NT2/D1 (cell line): ENCODE data around the gene KCND3.

Source experiments
- SUZ12 ChIP-seq: IDR thresholded peaks from 2 replicates; pipeline ENCODE4 v1.6.1; 2011; ENCODE audit not compliant: insufficient read length, insufficient read depth; ENCODE audit errors: extremely low read depth
- YY1 ChIP-seq: IDR thresholded peaks from 2 replicates; pipeline ENCODE4 v1.6.1; 2011; ENCODE audit not compliant: insufficient read length, insufficient read depth
- ZNF274 ChIP-seq: IDR thresholded peaks from 2 replicates; pipeline ENCODE4 v1.6.1; 2011; ENCODE audit warnings: mild to moderate bottlenecking, low read depth, low read length

- TF ChIP-seq YY1 (no peak), SUZ12 (no peak), ZNF274 (no peak)
These were observed 246.4 kb downstream of the KCND3 start for GRCh38 chr1:111742938-111743549.
